ENCODE measurements around the gene N4BP2.
"Not testable (repeated sequence)": the region's sequence is repeated elsewhere in the genome, so short reads cannot be mapped to it uniquely, and the experiment has no call there.

The N4BP2 gene

DNA sequence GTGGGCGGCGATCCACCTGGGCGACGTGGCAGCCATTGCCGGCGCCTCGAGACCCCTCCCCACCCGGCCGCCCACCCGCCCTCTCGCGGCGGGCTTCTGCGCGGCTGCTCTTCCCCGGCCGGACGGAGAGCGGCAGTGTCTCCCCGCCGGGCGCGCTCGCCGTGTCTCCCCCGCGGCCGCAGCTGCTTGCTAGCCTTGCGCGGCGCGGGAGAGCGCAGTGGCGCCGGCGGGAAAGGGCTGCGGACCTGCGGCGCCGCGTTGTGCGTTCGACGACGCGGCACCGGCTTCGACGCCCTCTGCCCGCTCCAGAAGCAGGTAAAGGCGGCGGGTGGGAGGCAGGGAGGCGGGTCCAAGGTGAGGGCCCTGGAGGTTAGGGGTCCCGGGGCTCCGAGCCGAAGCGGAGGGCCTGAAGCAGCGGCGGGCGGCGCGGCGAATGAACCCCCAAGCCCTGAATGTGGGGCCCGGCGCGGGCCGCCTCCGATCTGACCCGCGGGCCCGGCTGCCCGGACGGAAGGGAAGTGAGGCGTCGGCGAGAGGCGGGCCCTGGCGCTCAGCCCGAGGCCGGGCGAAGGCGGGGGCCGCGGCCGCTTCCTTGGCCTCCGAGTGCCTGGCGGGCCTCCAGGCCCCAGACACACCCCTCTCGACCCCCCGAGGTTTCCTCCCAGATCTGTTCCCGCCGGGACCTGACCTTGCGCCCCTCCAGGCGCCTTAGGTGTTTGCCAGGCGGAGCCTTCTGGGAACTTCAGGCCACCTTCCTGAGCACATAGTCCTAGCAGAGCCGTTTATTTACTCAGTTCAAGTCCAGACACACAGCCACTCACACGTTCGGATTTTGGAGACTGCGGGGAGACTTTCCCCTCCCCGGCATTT lies at the start of gene N4BP2:
Gene N4BP2, plus strand, starts transcription at position 135 of the 870 bp plus-strand sequence. CDS start 40,491 bp downstream, outside the sequence.
- DNase-seq, result peak; percentile 52 to 75

- no peak for DNase-seq
These were observed 40.6 kb upstream of the N4BP2 start for GRCh38 chr4:40016007-40016406.

DNA sequence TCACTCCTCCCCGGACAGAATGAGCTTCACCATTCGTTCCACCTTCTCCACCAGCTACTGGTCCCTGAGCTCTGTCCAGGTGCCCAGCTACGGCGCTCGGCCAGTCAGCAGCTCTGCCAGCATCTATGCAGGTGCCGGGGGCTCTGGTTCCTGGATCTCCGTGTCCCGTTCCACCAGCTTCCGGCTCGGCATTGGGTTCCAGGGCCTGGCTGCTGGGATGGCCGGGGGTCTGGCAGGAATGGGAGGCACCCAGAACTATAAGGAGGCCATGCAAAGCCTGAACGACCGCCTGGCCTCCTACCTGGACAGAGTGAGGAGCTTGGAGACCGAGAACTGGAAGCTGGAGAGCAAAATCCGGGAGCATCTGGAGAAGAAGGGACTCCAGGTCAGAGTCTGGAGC lies 36.4 kb upstream of the N4BP2 start:
- no peak for DNase-seq

DNA sequence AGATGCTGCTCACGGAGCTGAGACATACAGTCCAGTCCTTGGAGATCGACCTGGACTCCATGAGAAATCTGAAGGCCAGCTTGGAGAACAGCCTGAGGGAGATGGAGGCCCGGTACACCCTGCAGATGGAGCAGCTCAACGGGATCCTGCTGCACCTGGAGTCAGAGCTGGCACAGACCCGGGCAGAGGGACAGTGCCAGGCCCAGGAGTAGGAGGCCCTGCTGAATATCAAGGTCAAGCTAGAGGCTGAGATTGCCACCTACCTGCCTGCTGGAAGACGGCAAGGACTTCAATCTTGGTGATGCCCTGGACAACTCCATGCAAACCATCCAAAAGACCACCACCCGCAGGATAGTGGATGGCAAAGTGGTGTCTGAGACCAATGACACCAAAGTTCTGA lies 35.5 kb upstream of the N4BP2 start:
- DNase-seq, result not testable (repeated sequence)

DNA sequence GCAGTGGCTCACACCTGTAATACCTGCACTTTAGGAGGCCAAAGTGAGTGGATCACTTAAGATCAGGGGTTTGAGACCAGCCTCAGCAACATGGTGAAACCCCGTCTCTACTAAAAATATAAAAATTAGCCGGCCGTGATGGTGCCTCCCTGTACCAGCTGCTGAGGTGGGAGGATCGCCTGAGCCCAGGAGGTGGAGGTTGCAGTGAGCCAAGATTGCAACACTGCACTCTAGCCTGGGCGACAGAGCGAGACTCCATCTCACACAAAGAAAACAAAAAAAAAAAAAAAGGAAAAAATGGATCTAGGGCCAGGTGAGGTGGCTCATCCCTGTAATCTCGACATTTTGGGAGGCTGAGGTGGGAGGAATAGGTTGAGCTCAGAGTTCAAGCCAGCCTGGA lies 32.6 kb upstream of the N4BP2 start:
- DNase-seq, result not testable (repeated sequence)

GRCh38 chr4:40032785-40033184 lies 23.9 kb upstream of the N4BP2 start:
- no peak for DNase-seq

DNA sequence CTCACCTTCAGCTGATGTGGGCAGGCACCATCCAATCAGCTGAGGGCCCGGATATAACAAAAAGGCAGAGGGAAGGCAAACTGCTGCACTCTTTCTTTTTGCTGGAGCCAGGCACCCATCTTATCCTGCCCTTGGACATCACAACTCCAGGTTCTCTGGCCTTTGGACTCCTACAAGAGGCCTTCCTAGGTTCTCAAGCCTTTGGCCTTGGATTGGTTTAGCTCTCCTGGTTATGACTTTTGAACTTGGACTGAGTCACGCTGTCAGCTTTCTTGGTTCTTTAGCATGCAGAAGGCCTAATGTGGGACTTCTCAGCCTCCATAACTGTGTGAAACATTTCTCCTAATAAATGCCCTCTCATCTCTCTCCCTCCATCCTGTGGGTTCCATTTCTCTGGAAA lies 23.0 kb upstream of the N4BP2 start:
- DNase-seq, result no peak

GRCh38 chr4:40038977-40039376 lies 17.7 kb upstream of the N4BP2 start:
- no peak for DNase-seq

GRCh38 chr4:40040908-40041307 lies 15.7 kb upstream of the N4BP2 start:
- no peak for DNase-seq

DNA sequence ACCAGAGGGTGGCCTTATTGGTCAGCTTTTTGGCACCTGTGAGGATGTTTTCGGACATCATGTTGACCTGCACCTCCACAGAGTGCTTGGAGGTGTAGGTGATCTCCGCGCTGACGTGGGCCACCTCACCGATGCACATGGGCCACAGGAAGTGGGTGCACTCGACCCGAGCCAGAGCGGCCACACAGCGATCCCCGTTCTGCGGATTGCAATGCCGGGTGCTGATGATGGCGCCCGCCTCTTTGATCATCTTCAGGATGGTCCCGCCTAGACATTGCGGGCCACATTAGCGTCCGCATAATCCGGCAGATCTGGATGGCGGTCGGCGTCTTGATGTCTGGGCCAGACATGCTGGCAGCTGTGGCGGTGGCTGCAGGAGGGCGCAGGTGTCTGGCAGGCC lies 12.9 kb upstream of the N4BP2 start:
- DNase-seq, result no peak

- DNase-seq, result no peak
These were observed 10.2 kb upstream of the N4BP2 start for GRCh38 chr4:40046311-40046980.

- no peak for DNase-seq
These were observed 3.5 kb upstream of the N4BP2 start for GRCh38 chr4:40053161-40053560.

GRCh38 chr4:40055511-40055862 lies 1.2 kb upstream of the N4BP2 start:
- peak; percentile 64 to 71 for DNase-seq

DNA sequence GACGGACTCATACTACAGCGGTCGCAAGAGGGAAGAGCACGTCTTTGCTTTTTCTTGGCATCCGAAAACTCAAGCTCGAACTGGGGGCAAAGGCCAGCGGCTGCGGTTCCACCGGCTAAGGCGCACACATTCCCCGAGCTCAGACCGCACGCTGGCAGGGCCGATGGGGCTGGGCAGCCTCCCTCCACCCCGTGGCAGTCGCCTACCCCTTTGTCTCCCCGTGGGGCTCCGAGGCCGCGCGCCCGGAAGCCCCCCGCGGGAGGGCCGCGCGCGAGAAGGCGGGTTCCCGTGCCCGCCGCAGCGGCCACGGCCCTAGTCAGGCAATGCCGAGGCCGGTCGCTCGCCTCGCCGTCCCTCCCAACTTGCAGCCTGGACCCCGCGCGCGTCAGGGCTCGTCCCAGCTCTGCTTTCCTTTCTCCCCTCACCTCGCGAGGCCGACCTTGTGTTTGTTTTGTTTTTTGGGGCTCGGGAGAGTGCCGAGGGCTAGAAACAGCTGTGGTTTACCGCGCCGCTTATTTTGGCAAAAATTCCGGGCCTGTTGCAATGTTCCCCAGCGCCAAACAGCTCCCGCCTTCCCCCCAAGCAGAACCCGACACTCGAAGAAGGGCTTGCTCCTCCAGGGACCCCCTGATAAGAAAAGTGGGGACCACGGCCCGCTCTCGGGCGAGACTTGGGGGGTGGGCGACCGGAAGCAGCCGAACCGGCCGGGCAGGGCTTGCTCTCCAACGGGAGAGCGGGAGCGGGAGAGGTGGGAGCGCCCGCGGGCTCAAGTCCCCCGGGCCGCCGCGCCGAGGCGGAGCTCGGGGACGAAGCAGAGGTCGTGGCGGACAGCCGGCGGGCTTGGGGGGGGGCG lies 561 bp upstream of the N4BP2 start:
- DNase-seq, result peak; percentile 64 to 75

DNA sequence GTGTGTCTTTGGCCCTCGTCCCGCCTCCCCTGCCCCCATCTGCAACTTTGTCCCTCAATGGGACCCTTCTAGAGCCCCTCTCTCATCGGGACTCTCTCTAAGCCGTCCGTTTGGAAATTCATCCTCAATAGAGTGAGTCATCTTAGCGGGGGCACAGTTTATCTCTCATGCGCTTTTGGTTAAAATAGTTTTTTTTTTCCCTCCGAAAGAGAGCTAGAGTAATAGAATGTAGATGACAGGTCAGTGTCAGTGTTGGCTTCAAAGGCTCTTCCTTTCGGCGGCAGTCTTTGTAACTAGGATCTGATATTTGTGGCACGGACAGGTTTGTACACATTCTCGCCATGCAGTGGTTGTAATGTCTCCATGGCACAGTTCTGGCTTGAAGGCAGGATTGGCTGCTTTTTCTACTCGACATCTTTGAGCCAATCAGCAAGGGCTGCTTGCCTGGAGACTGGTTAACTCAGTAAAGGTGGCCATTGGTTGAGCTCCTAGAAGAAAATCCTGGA lies 989 bp downstream of the N4BP2 start:
- peak; percentile 66 to 83 for DNase-seq

DNA sequence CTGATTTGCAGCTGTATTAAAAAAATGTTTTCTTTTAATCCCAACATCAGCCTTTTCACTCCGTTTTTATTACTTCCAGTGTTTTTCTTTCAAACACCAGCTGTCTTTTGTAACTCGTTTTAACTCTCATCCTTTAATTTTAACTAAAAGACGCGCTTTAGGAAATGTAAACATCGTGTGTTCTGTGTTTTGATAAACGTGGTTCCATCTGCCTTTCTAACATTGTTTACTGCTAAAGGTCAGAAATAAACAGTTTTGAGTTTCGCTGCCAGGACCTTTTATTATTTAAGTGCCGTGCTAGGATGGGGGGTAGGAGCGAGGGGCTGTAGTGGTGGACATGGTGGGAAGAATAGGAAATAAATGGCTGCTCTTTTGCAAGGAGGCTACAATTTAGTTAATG lies 1.5 kb downstream of the N4BP2 start:
- DNase-seq, result no peak

DNA sequence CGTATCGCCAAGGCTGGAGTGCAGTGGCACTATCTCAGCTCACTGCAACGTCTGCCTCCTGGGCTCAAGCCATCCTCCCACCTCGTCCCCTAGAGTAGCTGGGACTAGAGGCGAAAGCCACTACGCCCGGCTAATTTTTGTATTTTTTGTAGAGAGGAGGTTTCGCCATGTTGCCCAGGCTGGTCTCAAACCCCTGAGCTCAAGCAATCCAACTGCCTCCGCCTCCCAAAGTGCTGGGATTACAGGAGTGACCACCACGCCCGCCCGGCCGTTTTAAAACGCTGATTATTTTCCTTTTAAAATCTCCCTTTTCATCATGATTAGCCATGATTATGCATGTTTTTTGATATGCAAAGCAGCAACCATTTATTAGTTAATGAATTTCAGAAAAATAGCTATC lies 2.2 kb downstream of the N4BP2 start:
- no peak for DNase-seq

DNA sequence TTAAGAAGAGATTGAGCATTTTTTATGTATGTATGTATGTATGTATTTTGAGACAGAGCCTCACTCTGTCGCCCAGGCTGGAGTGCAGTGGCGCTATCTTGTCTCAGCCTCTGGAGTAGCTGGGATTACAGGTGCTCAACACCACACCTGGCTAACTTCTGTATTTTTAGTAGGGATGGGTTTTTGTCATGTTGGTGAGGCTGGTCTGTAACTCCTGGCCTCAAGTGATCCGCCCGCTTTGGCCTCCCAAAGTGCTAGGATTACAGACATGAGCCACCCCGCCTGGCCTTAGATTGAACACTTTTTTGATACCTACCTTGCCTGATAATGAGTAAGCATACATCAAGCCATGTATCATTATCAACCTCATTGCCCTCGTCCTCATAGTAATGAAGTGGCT lies 2.7 kb downstream of the N4BP2 start:
- no peak for DNase-seq

- DNase-seq, result no peak
These were observed 8.4 kb downstream of the N4BP2 start for GRCh38 chr4:40065010-40065409.

- no peak for DNase-seq
These were observed 10.0 kb downstream of the N4BP2 start for GRCh38 chr4:40066651-40067050.

DNA sequence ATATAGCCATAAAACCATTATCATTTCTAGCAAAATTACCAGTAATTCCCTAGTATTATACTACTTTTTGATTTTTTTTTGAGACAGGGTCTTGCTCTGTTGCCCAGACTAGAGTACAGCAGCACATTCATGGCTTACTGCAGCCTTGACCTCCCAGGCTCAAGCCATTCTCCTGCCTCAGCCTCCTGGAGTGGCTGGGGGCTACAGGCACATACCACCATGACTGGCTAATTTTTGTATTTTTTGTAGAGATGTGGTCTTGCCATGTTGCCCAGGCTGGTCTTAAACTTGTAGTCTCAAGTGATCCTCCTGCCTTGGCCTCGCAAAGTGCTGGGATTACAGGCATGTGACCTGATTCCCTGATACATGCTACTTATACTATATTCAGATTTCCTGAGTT lies 13.7 kb downstream of the N4BP2 start:
- no peak for DNase-seq

DNA sequence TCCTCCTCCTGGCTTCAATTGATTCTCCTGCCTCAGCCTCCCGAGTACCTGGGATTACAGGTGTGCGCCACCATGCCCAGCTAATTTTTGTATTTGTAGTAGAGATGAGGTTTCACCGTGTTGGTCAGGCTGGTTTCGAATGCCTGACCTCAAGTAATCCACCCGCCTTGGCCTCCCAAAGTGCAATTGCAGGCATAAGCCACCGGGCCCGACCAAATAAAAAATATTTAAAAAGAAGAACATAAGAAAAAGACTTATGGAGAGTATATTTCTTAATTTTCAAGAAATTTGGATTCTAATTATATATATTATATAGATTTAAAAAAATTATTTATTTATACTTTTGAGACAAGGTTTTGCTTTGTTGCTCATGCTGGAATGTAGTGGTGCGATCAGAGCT lies 29.8 kb downstream of the N4BP2 start:
- no peak for DNase-seq

GRCh38 chr4:40087799-40088366 lies 31.2 kb downstream of the N4BP2 start:
- DNase-seq, result no peak
